ENCODE measurements around the gene MRTFA. TPM values are rescaled to one million over a fixed set of nuclear protein-coding genes. Genes with fewer than 3 reads are reported as not detected.

MRTFA gene
- total and polyA plus RNA-seq, 9 of the 15 experiments (the other 6 are each of a cell fraction or from before 2014, with no cell fraction given), result 0.84 to 21.1 (median 3.7) TPM

DNA sequence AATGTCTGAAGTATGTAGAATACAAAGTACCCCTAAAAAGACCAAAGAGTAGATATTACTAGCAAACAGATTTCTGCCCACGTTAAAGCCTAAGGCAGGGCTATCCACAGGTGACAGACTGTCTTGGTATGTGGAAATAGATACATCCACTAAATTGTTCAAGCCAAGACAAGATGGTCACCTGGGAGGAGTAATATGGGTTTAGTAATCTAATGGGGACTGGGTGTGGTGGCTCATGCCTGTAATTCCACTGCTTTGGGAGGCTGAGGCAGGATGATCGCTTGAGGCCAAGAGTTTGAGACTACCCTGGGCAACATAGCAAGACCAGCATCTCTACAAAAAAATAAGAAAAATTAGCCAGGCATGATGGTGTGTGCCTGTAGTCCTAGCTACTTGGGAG is 258.6 kb downstream of the MRTFA start (continued):
- no peak for TF ChIP-seq ZEB2 (IDR thresholded peaks at IDR 0.05)

DNA sequence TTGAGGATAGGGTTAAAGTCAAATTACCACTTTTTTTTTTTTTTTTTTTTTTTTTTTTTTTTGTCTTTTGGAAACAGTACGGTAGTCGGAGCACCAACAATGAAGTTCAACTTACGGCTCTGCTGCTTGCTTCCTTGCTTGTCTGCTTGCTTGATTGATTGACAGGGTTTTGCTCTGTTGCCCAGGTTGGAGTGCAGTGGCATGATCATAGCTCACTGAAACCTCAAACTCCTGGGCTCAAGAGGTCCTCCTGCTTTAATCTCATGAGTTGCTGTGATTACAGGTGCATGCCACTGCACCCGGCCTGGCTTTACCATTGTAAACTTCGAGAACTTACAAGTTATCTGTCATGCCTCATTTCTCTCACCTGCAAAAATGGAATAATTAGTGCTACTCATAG is 260.4 kb downstream of the MRTFA start:
- ATAC-seq, result no peak

More for the DNA sequence above, 260.4 kb downstream of the MRTFA start:
- Histone ChIP-seq H3K27ac (ENCODE audit: extremely low read depth, low read depth, low read length) (no peak overlapping the region), H3K9me3 (replicated peaks; ENCODE audit: control insufficient read depth, insufficient read depth, low read depth, low read length) (no peaks in the 10 kb centered on the region), H3K9me1 (ENCODE audit: control insufficient read depth, insufficient read depth, low read length) (no peaks in the 10 kb centered on the region), H3K79me2 (ENCODE audit: control insufficient read depth, insufficient read depth, low read length) (peaks cover 44% of the 10 kb centered on the region), H3K4me1 (replicated peaks in 1 of 2; ENCODE audit: control insufficient read depth in 2 of 2, insufficient read depth in 2 of 2, low read length in 2 of 2) (peaks cover 0 to 8% of the 10 kb centered on the region in 2 experiments; a peak in 3 of 5 replicates), H2AFZ (ENCODE audit: low read depth, low read length) (no peak overlapping the region), H3K27me3 (ENCODE audit: control insufficient read depth in 2 of 2, insufficient read depth in 2 of 2, low read length in 2 of 2) (no peaks in the 10 kb centered on the region), H3K4me2 (ENCODE audit: insufficient read depth, low read length) (no peak overlapping the region), H3K4me3 (no peak overlapping the region), H3K36me3 (ENCODE audit: control insufficient read depth, insufficient read depth, low read length) (peaks cover 16% of the 10 kb centered on the region), H3K9ac (ENCODE audit: insufficient read depth in 1 of 2, low read depth in 2 of 2, low read length in 2 of 2) (no peak overlapping the region), H4K20me1 (replicated peaks; ENCODE audit: control insufficient read depth, insufficient read depth, low read length) (no peaks in the 10 kb centered on the region)
- no peak for TF ChIP-seq FOXA1 (IDR thresholded peaks at IDR 0.05; ENCODE audit: borderline replicate concordance)
- no peak for TF ChIP-seq CHD2 (IDR thresholded peaks at IDR 0.05; ENCODE audit: low read depth, low read length)
- no peak for TF ChIP-seq JUND (IDR thresholded peaks at IDR 0.05; ENCODE audit: borderline replicate concordance, low read depth, low read length)
- TF ChIP-seq JUND (tag; IDR thresholded peaks at IDR 0.05; ENCODE audit: borderline replicate concordance, low read depth, low read length), result no peak
- TF ChIP-seq SP1 (CRISPR knock-in tag; IDR thresholded peaks at IDR 0.05), result no peak
- TF ChIP-seq TAF1 (IDR thresholded peaks at IDR 0.05; ENCODE audit: control insufficient read depth, extremely low read depth, insufficient read depth, low read length, severe bottlenecking), result no peak
- TF ChIP-seq, protein P1, sequence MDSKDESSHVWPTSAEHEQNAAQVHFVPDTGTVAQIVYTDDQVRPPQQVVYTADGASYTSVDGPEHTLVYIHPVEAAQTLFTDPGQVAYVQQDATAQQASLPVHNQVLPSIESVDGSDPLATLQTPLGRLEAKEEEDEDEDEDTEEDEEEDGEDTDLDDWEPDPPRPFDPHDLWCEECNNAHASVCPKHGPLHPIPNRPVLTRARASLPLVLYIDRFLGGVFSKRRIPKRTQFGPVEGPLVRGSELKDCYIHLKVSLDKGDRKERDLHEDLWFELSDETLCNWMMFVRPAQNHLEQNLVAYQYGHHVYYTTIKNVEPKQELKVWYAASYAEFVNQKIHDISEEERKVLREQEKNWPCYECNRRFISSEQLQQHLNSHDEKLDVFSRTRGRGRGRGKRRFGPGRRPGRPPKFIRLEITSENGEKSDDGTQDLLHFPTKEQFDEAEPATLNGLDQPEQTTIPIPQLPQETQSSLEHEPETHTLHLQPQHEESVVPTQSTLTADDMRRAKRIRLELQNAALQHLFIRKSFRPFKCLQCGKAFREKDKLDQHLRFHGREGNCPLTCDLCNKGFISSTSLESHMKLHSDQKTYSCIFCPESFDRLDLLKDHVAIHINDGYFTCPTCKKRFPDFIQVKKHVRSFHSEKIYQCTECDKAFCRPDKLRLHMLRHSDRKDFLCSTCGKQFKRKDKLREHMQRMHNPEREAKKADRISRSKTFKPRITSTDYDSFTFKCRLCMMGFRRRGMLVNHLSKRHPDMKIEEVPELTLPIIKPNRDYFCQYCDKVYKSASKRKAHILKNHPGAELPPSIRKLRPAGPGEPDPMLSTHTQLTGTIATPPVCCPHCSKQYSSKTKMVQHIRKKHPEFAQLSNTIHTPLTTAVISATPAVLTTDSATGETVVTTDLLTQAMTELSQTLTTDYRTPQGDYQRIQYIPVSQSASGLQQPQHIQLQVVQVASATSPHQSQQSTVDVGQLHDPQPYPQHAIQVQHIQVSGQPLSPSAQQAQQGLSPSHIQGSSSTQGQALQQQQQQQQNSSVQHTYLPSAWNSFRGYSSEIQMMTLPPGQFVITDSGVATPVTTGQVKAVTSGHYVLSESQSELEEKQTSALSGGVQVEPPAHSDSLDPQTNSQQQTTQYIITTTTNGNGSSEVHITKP (IDR thresholded peaks at IDR 0.05; ENCODE audit: partially characterized antibody), result no peak
- TF ChIP-seq ZNF668 (CRISPR knock-in tag; IDR thresholded peaks at IDR 0.05), result no peak
- POLR2A ChIA-PET, result interaction anchor here (0.5 to 1.4 kb wide), 2 partner anchors 12 to 28 kb away, joined by 3 read pairs; no protein-coding TSS in a partner anchor
- WGBS (ENCODE audit: insufficient coverage, low coverage, missing lambda C conversion rate), result 98% methylated on average over 5 of the region's 5 CpGs
- no peak for FAIRE-seq
- intact Hi-C loops (cut with micrococcal nuclease), result no loop called here
- in situ Hi-C loops (cut with MboI), result no loop called here
- DNase-seq (ENCODE audit: extremely low read depth in 1 of 4, low spot score in 3 of 4), result no peak
- CTCF ChIA-PET (ENCODE audit: low intra/inter-chr PET ratio), result no interaction called here
- BruUV-seq (replicated peaks), result no TSS peak
